B cell (primary cell): ENCODE measurements around the gene PPP1CC.

Experiments
- EZH2 ChIP-seq: IDR thresholded peaks from 2 replicates; pipeline ENCODE4 v1.6.1; 2012; ENCODE audit warnings: borderline replicate concordance, low read depth, mild to moderate bottlenecking, moderate library complexity, low read length; ENCODE audit not compliant: insufficient read depth, poor library complexity, severe bottlenecking
- TF ChIP-seq, protein P1 (sequence below): fragments of 200-600 bp; IDR thresholded peaks from one replicate; pipeline ENCODE4 v1.8.0; 2022; ENCODE audit warnings: antibody characterized with exemption, mild to moderate bottlenecking

DNA sequence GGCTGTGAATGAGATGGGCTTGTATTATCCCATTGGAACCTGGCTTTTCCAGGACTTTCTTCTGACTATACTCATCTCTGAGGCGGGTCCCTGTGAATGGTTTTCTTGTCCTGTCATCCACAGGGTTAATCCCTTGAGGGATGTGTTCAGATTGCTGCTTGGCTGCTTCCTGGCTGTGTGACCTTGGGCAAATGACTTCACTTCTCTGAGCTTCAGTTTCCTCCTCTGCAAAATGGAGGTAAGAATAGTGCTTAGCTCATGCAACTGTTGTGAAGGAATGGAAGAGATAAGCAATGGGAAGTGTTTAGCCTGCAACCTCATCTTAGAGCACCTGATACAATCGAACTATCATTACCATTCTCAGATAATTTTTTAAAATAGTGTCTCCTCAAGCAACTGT lies 32.1 kb upstream of the PPP1CC start:
- TF ChIP-seq EZH2: no peak
- TF ChIP-seq, protein P1, sequence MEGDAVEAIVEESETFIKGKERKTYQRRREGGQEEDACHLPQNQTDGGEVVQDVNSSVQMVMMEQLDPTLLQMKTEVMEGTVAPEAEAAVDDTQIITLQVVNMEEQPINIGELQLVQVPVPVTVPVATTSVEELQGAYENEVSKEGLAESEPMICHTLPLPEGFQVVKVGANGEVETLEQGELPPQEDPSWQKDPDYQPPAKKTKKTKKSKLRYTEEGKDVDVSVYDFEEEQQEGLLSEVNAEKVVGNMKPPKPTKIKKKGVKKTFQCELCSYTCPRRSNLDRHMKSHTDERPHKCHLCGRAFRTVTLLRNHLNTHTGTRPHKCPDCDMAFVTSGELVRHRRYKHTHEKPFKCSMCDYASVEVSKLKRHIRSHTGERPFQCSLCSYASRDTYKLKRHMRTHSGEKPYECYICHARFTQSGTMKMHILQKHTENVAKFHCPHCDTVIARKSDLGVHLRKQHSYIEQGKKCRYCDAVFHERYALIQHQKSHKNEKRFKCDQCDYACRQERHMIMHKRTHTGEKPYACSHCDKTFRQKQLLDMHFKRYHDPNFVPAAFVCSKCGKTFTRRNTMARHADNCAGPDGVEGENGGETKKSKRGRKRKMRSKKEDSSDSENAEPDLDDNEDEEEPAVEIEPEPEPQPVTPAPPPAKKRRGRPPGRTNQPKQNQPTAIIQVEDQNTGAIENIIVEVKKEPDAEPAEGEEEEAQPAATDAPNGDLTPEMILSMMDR: no peak
